ENCODE results near the gene GUCD1.

Gene GUCD1

DNA sequence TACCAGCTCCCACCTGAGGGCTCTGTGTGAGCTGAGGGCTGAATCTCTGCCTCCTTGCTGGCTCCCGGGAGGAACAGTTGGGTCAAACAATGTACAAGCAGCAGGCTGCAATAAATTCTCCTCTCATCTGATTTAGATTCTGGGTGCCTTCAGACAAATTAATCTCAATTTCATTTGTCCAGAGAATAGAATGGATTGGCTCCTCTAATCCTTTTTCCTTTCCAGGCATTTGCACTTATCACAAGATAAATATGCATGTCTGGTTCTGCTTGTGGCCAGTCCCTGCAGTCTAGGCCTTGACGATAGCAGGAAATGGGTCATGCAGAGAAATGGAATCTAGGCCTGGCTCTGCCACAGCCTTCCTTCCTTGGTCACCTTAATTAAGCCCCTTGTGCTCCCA, 31.1 kb downstream of the GUCD1 start:
- DNase-seq, result no peak

DNA sequence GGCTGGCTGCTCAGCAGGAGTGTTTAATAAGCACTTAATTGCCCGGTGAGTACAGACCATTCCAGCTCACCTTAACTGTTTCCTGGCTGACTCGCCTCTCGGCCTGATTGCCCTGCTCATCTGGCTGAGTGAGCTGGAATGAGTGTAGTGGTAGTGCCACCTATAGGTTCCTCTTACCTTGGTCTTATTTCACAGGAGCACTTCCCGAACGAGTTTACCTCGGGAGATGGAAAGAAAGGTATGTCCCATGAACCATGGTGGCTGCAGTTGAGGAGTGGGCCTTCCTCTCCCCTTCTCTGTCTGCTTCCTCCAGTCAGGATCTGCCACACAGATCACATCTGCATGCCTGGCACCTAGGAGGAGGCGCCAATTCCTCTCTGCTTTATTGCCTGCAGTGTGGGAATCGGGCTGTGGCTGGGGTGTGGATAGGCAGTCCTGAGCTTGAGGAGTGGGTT, 33.1 kb downstream of the GUCD1 start:
- peak in 1 of 5 donors; percentile 63 for DNase-seq

DNA sequence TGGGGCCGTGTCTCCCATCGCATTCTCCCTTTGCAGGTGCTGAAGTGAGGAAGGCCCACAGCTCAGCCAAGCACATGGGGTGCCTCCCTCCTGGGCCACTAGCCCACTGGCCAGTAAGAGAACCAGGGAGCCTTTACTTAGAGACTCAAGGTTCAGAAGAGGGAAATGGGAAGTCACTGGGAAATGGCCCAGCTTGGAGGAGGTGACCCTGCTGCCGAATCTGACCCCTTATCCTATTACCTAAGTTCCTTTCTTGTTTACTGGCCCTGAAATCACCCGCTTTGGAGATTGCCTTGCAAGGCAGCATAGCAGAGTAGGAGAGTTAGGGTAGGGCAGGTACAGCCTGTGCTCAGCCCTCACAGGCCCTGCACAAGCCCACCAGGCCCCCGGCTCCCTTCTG, 35.4 kb downstream of the GUCD1 start:
- no peak for DNase-seq

DNA sequence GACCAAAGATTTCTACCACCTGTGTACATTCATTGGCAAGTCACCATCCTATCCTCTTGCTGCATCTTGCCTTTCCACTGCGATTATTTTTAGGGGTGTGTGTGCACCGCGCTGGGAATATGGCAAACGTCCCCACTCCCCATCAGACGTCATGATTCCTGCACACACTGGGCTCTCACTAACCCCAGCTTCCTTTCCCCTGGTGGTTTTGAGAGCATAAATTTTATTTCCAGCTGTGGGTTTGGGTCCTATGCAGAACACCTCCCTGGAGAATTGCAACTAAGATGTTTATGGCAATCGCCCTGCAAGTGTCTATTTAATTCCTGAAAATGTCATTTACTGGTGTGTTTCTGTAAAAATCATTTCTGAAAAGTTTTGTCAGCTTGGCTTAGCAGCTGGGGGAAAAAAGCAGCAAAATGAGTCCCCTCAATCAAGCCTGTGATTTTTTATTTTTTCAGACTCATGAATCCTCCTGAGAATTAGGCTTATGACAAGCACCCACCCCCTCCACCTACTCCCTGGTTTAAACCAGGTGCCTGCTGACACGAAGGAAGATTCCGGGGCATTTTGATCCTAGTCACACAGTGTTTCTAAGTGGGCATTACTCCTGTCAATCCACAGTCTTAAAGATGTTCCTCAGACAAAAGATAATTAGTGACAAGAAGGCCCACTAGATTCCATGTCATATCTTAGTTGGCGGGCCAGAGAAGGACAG, 36.0 kb downstream of the GUCD1 start:
- no peak for DNase-seq

DNA sequence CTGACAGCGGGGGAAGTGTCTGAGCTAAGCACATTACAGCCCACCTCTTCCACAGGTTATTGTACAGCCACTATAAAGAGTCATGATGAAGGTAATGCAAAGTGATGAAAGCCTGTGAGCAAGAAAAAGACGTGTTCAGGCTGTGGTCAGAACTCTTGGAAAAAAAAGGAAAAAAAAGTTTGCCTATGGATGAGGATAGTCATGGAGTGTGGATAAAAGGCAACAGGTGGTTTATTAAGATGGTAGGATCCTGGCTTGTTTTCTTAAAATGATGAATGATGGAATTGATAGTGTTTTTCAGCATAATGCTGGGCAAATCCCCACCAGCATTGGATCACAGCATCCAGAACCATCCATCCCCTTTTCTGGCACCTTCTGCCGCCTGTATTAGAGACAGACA, 36.7 kb downstream of the GUCD1 start:
- no peak for DNase-seq

DNA sequence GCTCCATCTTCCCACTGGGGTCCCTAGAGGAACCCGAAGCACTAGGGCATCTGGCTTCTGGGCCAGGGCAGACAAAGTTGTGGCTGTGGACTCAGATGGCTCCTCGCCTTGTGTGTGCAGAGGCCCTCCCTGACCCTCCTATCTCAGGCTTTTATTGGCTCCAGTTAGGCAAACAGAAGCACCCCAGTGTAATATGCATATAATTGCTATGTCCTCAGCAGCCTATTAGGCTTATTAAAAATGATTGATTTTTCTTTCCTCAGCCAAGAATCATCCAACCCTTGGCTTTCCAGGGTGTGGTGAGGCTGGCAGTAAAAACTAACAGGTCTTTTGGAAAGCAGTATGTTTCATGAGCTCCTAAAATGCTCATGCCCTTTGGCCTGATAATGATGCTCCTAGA, 37.5 kb downstream of the GUCD1 start:
- DNase-seq, result no peak

DNA sequence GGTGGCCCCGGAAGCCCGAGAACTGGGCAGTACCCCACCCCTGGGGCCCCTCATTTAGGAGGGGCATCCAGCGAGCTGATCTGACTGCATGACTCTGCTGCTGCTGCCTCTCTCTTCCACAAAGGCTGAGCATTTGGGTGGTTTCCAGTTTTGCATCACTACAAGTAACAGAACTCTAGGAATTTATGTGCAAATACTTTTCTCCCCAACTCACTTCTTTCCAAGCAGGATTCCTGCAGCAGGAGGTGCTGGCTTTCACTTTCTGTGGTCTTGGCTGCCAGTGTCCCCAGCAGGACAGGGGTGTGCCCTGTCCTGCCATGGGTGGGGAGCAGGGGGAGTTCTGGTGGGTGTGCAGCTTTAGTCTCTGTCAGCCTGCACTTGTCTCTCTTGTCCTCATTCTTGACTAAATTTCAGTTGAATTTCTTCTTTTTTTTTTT, 38.6 kb downstream of the GUCD1 start:
- DNase-seq, result no peak

DNA sequence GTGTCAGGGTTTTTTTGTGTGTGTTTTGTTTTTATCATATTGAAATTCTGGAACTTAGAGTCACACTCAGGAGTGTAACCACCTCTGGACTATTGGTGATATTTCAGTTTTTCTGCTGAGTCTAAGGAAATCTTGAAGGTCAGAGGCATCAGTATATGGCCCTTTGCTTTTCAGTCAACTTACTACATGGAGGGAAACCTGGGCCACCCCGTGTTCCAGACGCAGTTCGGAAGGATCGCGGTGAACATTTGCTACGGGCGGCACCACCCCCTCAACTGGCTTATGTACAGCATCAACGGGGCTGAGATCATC, 40.0 kb downstream of the GUCD1 start:
- no peak for DNase-seq

DNA sequence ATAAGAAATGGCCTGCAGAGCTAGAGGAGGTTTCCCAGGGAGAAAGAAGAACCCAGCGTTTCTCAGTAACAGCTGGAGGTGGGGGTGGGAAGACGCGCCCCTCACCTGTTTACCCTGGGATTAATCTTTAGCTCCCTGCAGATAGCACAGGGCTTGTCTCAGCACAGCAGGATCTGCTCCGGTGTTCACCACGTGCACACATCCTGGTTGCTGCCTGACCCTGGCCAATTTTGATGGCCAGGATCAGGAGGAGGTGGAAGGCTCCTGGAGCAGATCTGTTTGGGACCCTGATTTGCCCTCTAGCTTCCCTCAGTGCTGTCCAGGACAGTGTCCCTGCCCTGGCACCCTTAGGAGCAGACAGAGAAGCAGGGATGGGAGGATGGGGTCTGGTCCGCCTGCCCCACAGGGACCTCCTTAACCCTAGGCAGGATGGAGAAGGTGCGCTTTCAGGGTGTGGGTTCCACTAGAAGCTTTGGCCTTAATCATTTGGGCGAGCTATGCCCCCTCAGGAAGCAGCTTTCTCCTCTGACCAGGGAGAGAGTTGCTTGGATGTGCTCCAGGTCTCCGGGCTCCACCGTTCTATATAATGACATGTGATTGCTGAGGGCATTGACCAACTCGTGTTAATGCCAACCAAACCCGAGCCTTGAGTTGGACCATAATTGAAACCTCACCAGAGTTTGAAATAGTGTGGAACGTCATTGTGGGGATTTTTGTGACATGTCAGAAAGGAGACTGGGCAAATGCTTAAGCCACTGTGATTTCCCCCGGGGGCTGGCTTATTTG, 40.5 kb downstream of the GUCD1 start:
- no peak for DNase-seq

DNA sequence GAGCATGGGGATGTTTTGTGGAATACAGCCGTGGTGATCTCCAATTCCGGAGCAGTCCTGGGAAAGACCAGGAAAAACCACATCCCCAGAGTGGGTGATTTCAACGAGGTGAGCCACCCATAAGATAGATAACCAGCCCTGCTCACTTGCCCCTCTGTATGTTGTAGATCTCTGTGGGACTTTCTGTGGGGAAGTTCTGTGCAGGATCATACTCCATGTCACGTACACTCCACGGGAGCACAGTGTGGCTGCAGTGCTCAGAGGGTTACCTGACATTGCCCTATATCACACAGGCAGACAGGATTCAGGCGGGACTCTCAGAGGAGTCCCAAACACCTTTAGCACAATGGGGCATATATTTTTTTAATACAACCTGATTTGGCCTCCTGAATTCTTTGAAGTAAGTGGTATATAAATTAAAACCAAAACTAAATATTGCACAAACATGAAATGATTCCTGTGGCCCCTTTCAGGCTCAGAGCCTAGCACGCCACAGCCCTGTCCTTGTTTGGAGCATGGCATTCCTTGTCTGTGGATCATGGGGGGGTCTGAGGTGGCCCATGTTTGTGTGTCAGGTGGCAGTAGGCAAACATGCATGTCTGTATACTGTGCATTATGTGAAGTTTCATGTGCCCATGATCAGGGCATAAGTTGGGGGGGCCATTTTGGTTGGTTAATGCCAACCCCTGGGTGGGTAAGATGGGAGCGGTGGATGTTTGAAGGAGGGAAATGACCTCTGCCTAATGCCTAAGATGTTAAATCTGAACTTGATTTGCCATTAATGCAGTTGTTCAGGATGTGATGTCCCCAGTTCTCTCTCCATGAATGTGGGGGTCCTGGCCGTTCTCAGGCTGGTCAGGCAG, 41.3 kb downstream of the GUCD1 start:
- DNase-seq, result no peak

DNA sequence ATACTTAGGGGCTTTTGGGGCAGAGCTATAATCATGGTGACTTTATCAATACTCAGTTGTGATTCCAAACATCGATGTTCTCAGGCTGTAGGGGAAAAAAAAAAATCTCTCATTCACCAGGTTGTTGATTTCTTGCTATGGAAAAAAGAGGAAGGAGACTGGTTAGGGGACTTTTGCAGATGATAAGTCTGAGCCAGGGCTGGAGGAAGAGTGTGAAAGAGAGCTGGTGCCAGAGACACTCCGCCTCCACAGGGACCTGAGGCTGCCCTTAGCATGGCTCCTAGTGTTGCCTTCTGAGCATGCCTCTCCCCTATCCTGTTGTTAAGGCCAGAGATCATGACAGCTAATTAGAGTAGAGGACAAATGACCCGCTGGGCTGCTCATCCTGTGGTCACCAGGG, 42.9 kb downstream of the GUCD1 start:
- no peak for DNase-seq

DNA sequence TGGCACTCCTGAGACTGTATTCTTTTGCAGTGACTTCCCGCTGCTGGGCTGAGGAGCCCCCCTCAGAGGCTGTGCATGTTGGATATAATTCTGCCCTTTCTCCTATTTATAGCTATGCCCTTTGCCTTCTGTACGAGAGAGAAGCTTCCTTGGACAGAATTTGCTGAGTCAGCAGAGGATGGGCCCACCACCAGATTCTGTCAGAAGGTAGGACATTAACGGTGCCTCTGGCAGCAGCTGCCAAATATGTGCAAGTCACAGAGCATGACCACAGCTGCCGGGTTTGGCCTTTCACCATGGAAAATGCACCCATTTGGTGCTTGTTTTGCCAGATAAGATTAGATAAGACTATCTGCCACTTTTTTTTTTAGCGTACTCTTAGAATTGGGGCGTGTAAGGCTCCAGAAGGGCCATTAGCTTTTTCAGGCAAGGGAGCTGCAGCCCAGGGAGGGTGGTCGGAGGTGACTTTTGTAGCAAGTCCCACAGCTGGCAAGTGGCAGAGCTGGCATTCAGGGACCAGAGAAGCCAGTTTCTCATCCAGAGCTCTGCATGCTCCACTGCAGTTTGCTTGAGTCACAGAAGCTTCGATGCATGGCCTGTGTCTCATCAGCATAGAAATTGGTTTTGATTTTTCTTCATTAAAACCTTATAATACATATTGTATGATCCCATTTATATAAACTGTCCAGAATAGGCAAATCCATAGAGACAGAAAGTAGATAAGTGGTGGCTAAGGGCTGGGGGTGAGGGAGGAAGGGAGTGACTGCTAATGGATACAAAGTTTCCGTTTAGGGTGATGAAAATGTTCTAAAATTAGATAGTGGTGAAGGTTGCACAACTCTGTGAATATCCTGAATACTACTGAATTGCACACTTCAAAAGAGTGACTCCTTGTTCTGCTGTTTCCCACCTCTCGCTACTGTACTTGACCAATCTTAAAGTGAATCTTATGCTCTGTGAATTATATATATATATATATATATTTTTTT, 44.0 kb downstream of the GUCD1 start:
- peak in 1 of 5 donors; percentile 22 for DNase-seq

DNA sequence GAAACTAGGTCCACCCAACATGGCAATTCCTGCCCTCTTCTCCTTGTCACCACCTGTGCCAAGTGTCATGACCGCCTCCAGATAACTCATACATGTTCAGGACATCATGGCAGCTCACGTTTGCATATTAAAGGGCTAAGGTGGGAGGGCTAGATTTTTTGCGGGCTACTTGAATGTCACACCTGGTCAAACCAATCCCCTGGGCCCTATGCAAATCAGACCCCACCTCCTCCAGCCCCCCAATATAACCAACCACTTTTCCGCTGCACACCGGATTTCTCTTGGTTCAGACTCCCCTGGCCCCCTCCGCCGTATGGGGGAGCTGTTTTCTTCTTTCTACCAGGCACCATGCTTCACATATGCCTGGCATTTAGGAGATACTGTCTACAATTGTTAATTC, 47.2 kb downstream of the GUCD1 start:
- no peak for DNase-seq

DNA sequence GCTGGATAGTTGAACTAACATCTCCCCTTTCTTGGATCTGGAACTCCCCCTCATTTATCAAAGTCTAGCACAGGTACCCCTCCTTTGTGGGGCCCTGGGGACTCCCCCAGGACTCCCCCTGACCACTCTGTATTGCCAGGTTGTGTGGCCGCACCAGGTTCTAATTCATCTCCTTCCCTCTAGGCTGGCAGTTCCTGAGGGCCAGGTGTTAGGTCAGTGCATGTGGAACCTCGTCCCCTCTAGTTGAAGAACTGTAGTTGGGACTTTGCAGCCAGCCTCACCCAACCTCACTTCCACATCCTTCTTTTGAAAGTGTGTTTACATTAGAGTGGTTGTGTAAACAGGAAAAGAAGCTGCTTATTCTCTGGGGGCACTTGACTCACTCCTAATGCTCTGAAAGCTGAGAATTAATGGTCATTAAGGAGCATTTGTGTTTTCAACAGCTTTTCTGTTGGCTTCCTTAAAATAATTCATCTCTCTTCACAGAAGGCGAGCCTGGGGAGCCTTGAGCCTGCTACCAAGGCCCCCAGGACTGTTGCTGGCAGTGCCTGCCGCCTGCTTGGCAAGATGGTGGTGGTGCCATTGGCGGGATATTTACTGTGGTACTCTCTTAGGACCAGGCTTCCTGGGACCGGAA, 48.0 kb downstream of the GUCD1 start:
- DNase-seq, result no peak

DNA sequence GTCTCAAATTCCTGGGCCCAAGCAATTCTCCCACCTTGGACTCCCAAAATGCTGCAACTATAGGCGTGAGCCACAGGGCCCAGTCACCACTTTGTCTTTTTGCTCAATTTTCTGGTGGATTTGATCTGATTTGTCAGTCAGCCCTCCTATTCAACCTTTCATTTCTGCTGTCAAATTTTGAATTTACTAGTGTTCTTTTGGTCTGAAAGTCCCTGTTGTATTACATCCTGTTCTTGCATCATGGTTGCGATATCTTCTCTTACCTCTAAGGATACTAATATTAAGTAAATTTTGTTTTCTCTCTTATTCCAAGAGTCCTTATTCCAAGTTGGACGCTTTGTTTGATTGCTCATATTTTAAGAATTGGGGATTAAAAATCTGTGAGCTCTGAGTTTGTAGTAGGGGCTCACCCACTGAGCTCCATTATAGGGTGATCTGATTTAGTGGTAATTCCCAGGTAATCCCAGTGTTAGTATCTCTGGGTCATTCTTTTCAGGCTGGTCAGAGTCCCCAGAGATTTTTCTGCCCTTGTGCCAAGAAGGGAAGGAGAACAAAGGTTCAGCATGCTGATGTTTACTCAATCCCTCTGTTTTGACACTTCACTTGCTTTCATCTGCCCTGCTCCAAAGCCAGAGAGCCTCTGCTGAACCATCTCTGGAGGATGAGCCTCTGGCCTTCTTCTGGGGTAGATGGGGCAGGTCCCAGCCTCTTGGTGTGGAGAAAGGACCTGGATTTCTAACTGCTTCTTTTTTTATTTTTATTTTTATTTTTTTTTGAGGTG, 49.8 kb downstream of the GUCD1 start:
- DNase-seq, result no peak

DNA sequence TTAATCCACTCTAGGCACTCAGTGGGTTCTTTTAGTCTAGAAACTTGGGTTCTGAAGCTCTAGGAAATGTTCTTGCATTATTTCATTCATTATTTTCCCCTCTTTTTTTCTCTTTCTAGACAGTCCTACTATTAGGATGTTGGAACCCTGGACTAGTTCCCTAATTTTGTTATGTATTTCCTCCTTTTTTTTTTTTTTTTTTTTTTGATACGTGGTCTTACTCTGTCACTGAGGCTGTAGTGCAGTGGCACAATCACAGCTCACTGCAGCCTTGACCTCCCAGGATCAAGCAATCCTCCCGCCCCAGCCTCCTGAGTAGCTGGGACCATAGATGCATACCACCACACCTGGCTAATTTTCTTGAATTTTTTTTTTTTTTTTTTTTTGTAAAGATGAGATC, 50.4 kb downstream of the GUCD1 start:
- no peak for DNase-seq

DNA sequence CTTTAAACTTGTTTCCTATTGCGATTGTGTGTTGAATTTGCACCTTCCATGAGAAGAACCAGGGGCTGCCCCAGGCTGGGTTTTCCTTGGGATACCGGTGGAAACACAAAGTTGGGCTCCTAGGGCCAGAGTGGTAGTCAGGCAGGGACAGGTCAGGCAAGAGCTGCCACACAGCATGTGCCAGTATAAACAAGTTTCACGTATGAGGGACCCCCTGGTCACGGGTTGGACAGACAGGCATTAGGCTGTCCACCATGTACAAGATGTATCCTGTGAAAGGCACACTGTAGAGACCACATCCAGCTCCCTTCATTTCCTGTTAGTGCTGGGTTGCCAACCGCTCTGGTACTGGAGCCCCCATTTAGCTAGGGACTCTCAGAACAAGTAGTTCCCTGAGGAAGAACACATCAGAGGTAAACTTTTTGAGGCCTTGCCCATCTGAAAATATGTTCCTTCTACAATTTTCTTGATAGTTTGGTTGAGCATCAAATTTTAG, 51.0 kb downstream of the GUCD1 start:
- no peak for DNase-seq

DNA sequence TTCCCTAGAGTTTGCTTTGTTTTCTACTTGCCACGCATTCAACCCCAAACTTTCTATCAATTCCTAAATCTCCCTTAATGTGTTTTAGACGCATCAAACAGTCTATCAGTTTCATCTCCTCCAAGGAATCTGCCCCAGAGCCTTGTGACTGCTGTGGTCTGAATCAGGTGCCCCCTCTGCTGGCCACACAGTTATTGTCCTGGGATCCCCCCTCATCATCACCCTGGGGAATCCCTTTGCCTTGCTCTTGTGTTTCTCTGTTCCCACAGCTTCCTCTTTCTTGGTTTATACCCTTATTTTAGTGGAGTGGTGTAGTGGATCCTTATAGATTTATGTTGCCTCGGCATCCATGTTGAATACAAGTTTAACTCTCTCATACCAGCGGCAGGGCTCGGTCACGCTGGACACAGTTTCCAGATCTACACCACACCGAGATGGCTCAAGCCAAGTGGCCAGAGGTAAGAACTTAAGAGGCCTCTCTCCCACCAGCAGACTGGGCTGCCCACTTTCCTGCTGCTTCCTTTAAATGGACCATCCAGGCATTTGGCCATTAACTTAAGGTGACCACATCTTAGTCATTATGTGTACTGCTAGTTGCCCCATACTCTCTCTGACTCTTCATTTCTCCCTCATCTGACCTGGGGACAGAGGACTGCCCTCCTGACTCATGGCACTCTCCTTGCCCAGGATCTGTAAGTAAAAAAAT, 51.6 kb downstream of the GUCD1 start:
- DNase-seq, result peak in 4 of 5 donors; percentile 25 to 52 (median 38)

DNA sequence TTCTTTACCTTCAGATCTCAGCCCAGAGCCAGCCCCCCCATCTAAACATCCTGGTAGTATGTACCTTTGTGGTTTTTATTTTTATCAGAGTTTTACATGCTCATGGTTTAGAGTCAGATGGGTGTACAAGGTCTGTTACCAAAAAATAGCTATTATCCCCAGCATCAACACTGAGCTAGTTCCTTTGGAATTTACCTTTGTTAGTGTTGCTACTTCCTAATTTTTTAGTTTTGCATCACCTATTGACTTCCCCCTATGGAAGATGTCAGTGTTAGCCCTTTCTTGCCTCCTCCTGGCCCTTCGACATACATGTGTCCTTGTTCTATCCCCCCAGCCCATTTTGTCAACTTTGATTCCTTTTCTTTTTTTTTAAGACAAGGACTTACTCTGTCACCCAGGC, 52.4 kb downstream of the GUCD1 start:
- no peak for DNase-seq

DNA sequence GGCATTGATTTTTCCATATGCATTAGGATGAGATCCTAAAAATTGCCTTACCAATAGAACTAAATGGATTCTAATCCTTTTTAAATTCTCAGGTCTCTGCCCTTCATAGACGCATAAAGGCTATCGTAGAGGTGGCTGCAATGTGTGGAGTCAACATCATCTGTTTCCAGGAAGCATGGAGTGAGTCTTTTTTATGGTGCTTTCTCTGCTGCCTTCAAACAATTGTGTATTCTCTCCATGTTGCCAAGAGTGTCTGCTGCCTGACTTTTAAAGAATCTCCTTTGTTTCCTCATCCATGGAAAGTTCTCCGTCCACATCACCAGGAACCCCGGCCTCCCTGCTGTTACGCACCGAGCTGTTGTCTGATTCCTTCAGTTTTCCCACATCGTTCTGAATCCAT, 52.9 kb downstream of the GUCD1 start:
- no peak for DNase-seq

All from T-helper 1 cell (primary cell).